Spleen (tissue), 7 donors: Measurements from ENCODE around the gene OPCML.

Source experiments
- CTCF ChIP-seq, 11 experiments: fragments of 200-600 bp in 7 of 11; fragments of 450-650 bp in 4 of 11; sonication (generic) in 4 of 11; IDR thresholded peaks in 8 of 11; conservative IDR thresholded peaks in 3 of 11; 1 replicate in 7 of 11; 2 replicates in 4 of 11; pipeline versions ENCODE4 v1.4.0 to v1.8.0; 2016 to 2021; ENCODE audit warnings: antibody characterized with exemption in 11 of 11, inconsistent platforms in 4 of 11, mild to moderate bottlenecking in 1 of 11
- POLR2A ChIP-seq, 3 donors: fragments of 450-650 bp; IDR thresholded peaks; one replicate each; pipeline ENCODE4 v1.5.1; 2017; ENCODE audit warnings: antibody characterized with exemption in 3 of 3, mild to moderate bottlenecking in 1 of 3
- donor health status: DM: no; HTN: no; CAD: no; lungs with moderate emphysema.
- donor health status: DM: no; HTN: no; CAD: no.
- donor health status: DM: no; HTN: no; CAD: no.

GRCh38 chr11:132874638-132875037 lies 657.7 kb downstream of the OPCML start:
- TF ChIP-seq CTCF (IDR thresholded peaks at IDR 0.05 in 8 of 11, conservative IDR thresholded peaks at IDR 0.05 in 3 of 11) (no peak), POLR2A (IDR thresholded peaks at IDR 0.05) (no peak)
